Measurements from ENCODE around the gene TMEM150A.
"Not testable (repeated sequence)": the region's sequence is repeated elsewhere in the genome, so short reads cannot be mapped to it uniquely, and the experiment has no call there.

TMEM150A gene

DNA sequence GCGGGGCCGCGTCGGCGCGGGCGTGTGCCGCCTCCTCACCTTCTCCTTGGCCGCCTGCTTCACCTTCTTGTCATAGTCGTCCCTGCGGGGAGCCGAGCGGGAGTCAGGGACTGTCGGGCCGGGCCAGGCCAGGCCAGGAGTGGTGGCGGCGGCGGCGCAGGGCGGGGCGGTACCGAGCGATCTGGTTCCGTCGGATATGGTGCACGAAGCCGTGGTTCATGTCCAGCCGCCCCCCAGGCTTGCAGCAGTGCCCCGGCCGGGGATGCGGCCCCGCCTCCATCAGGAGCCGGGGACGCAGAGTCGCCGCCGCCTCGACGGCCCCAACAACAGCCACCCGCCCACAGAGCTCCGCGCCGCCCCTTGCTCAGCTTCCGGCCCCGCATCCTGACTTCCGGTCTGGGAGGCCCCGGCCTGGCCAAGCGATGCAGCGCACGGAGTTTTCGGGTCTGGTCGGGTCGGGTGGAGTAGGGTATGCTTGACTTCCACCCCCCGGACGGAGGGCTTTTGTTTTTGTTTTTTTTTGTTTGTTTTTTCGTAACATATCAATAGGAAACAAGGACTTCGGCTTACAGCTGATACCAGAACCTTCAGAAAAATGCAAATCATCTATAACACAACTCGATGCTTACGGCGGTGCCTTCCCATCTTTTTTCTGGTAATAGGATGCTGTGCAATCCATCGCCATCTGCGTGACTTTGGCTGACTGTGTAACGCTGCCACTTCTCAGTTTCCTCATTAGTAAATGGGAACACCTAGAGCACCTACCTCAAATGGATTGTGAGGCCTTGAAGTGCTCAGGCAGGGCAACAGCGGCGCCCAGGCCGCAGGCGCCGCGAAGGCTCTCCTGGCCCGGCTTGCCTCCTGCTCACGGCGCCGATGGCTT lies 9.4 kb upstream of the TMEM150A start, which contains the start of gene C2orf68:
TSS of gene C2orf68 (minus strand) at position 362 of the 883 bp plus-strand sequence. CDS start at position 280, 82 bp downstream.
- peak; percentile 88 to 89 for DNase-seq (ENCODE audit: low read depth in 2 of 2)

DNA sequence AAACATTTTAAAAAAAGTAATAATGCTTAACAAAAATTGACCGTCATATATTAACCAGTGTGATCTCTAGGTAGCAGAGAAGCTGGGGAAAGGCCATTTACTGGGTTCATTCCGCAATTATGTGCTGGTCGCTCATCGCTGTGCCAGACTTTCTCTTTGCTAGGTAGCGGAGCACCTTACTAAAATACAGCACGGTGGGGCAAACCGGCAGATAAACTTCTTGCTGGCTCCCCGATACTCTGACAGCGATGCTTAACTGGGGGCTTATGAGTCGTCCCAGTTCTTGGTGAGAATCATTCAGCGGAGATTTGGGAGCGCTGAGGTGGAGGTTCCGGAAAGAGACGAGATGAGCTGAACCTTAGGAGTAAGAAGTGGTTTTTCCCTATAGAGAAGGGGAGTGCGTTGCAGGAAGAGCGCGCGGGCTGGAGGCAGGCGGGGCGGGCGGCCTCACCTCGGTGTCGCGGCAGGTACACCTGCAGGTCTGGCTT lies 8.8 kb upstream of the TMEM150A start:
- DNase-seq (ENCODE audit: low read depth in 2 of 2) = no peak

DNA sequence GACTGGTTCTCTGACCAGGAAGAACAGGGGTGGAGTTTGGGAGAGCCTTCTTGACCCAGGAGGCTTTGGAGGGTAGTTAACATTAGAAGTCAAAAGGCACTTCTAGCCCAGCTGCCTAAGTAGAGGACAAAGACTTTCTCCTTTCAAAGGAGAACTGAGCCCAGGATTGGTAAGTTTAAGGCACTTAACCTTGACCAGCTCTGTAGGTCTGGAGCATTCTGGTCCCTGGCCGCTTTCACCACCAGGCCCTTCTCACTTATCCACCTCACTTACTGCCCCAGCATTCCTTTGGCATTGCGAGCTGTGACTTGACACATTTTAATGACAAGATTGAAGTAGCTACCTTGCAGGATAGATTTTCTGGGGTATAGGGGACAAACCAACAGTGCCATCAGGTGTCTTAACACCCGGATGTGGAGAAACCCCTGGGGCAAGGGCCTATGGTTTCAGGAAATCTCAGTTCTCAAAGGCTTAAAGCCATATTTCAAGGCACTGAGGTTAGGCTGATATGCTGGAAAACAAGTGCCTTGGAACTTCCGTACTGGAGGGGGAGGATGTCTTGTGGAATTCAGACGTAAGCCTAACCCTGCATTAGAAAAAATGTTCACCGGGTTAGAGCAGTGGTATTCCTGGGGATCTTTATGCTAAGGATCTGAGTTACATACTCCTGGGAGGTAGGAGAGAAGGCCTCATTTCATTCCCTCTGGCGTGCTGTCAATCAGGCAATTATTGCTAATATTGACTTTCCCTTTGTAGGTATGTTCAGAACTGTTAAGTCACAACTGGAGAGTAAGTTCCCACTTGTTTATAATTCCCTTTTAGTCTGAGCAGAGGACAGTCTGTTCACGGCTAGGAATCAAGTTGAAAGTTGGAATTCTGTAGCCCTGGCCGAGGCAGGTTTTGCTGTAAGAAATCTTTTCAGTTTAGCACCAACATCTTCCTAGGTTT lies 5.0 kb upstream of the TMEM150A start:
- no peak for DNase-seq (ENCODE audit: low read depth in 2 of 2)

DNA sequence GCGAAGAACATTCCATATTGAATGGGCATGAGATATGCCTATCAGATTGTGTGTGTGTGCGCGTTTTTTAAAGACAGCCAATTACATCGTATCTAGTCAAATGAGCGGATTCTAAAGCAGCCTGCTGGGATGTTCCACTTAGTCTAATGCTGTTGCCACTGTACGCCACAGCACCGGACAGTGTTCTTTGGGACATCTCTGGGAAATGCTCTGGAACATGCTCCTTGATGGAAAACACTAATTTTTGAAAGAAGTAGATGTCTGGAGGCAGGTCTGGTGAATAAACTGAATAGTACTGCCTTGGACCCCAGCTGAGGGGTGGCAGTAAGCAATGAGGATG lies 3.6 kb upstream of the TMEM150A start:
- DNase-seq (ENCODE audit: low read depth in 2 of 2) = no peak

DNA sequence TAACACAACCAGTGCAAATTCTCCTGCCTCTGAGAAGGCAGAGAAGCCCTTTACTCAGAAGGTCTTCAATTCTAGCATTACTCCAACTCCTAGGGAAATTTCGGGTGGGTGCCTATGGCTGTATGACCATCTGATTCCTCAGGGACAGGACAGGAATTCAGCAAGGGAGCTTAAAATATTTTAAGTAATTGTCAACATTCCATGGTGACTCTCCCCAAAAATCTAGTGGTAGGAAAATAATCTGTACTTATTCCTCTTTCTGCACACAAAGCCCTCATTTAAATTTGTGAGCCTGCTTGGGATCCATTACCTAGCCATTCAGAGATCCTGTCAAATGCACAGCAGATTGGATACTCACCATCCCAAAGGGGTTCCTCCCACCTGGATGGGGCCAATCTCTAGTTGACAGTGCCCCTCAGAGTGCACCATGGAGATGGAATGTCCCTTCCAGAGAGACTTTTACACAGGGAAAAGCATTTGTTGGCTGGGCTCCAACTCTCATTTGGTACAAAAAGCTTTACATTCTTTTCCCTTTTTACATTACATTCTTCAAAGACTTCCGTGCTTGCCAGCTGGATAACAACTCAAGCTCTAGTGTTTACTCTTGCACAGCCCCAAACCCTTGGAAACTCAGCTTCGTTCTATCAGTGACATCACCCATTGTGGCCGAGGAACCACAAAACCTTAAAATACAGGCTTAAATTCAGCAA lies 3.1 kb upstream of the TMEM150A start:
- no peak for DNase-seq (ENCODE audit: low read depth in 2 of 2)

DNA sequence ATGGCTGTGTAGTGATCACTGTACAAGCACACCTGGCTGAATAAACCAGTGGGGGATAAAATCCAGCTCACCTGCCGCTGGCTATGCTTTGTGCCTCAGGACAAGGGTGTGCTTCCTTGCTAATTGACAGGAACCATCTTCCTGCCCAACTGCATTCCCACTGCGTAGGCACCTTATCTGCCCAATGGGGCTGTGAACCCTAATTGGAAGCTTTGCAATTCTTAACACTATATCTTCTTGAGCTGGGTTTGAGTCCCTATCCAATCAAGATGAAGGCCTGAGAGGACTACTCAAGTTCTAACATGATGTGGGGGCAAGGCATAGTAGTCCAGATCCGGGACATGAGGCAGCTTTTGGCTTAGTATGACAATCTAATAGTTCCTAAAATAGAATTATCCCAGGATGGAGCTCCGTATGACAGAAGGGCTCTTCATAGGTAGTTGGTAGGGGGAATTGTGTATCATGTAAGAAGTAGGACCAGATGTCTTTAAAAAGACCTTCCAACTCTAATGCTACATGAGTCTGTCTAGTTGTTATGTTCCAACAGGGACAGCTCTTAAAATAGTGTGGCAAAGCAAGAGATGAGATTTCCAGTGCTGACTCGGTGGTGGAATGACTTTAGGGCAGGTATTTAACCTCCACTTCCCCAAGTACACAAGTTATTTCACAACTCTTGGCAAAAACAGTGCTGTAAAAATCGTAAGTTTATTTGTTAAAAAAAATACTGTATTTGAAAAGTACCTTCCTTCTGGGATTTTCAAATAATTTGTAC lies 2.3 kb upstream of the TMEM150A start:
- DNase-seq (ENCODE audit: low read depth in 2 of 2) = no peak

DNA sequence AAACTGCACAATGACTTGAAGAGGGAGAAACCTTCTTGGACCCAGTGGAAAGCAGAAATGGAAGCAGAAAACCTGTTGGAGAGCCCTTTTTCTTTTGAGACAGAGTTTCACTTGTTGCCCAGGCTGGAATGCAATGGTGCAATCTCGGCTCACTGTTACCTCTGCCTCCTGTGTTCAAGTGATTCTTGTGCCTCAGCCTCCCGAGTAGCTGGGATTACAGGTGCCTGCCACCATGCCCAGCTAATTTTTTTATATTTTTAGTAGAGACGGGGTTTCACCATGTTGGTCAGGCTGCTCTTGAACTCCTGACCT lies 1.6 kb upstream of the TMEM150A start:
- not testable (repeated sequence) for DNase-seq (ENCODE audit: low read depth in 2 of 2)

DNA sequence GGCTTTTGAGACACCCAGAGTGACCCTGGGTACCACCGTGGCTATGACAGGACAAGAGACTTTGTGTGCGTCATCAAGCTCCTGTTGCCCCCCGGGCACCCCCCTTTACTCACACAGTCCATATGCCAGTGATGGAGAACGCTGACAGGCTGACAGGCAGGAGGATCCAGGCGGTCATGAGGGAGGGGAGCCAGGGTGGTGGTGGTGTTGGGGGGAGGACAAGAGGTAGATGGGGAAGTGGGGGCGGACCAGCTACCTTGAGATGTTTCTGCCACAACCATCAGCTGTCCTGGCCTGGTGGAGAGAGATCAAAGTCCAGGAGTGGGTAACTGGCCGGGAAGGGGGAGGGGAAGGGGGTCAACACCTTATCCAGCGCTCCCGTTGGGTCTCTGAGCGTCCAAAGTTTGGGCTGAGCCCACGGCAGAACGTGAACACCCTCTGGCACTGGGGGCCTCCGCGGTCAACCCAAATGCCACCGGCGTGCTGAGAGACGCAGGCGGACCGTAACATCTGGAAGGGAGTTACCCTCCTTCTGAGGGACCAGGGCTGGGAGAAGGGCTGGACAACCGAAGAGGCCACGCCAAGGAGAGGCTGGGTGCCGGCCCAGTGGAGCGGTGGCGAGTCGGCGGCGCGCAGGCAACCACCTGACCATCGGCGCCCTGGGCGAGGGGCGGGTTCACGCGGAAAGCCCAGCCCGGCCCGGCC lies 575 bp downstream of the TMEM150A start:
- DNase-seq (ENCODE audit: low read depth in 2 of 2) = no peak

DNA sequence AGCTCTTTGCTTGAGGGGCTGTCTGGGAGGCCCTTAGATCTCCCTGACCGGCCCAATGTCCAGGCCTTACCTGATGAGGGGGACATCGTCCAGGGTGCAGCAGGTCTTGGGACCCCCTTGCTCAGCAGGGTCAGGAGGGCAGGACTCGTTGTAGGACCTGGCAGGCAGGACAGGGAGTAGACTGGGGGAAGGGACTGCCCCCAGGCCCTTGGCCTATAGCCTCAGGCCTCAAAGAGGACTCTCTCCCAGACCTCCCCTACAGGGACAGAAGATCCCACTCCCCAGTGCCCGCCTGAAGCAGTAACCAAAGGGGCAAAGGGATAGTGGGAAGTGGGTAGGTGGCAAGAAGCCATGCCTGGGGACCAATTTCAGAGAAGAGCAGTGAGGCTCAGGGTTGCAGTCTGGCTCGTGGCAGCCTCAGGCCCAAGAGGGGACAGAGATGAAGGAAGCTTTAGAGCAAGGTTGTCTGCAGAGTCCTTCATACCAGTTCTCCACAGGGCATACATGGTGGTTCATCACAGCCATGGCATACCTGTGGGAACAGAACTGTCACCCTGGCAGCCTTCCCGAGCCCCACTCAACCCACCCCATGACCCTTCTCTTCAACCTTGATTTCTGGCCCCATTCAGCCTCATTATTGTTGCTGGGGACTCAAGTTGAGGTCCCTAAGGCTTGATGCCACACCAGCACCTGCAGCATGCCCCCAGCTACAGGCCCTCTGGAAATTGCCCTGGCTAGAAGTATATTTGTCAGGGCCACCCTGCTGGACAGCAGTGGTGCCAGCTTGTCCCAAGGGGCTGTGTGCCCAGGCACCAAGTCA lies 1.3 kb downstream of the TMEM150A start:
- no peak for DNase-seq (ENCODE audit: low read depth in 2 of 2)

DNA sequence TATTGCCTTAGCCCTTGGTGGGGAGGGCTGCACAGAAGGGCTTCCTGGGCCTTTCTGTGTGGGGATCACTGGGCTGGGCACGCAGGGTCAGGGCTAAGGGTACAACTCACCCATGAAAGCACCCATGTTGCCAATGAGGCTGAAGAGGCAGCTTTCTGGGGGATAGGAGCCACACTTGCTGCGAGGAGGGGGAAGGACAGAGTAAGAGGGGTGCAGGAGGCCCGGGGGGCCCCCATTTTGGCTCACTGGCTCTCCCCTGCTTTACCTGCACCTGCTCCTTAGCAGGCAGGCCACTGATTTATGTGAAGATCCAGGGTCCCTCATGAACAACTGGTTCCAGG lies 2.3 kb downstream of the TMEM150A start:
- DNase-seq (ENCODE audit: low read depth in 2 of 2) = no peak

DNA sequence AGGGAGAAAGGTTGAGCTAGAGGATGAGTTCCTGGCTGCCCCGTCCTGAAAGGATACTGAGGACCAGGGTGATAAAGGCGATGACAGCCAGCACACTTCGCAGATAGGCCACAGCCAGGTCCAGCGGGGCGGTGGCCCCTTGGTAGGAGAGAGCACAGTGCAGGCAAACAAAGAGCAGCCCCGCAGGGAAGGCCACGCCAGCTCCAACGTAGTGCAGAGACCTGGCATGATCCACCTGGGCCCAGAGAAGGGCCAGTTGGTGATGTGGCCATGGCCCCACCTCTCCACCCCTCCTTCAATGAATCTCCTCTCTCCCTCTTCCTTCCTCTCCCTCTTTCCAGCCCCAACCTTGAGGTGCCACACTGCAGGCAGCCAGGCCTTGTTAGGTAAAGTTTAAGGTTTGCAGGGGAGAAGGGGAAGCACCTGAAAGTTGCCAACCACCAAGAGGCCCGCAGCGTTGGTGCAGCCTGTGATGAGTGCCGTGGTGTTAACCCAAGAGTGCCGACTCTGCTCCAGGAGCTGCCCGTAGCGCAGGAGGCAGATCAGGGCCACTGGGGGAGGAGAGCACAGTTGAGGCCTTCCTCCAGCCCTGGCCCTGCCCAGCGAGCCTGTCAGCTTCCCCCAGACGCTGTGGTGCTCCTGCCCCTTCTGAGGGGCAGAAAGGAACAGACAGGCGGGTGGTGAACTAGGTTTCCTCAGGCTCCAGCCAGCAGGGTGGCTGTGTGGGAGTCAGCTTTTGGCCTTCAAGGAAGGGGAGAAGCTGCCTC lies 2.8 kb downstream of the TMEM150A start:
- no peak for DNase-seq (ENCODE audit: low read depth in 2 of 2)

DNA sequence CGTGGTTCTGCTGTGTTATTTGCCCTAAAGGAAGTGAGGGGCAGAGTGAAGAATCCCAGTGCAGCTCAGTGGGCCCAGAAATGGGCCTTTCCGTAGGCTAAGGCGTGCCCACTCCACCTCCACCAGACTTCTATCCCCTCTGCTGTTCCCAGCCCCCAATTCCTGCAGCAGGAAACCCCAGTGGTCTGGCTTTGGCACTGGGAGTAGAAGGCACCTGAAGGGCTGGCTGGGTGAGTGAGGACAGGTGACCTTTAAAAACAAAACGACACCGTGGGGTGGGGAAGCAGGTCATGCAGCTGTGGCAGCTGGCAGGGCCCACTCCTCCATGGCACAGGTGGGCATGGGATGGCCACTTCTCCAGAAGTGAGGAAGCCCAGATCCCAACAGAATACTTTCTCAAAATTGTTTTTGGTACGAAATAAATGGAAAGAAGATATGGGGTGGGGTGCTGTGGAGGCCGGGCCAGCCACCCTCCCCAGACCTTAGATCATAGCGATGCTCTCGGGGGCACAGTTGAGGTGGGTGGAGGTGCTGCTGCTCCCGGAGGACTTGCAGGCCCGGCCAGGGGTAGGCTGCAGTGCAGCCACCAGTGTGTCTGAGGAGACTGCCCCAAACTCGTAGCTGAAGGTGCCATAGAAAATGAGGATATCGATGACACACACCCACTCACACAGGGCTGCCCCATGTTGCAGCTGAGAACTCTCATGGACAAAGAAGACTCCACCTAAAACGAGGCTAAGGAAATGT lies 3.7 kb downstream of the TMEM150A start:
- DNase-seq (ENCODE audit: low read depth in 2 of 2) = no peak

DNA sequence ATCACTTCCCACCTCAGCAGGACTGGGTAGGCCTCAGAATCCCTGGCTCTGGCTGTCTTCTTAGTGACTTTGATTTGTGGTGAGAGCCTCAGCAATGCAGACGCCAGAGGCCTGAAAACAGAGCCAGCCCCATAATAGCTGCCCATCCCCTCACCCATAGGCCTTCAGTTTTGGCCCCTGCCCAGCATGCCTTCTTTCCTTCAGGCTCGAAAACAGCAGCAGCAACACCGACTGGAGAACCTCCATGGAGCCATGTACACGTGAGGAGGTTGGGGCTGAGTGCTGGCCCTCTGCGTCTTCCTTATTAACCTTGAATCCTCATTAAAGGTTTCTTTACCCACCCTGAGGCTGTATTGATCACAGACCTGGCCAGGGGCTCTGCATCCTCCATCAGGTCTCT lies 5.3 kb downstream of the TMEM150A start:
- DNase-seq (ENCODE audit: low read depth in 2 of 2) = no peak

DNA sequence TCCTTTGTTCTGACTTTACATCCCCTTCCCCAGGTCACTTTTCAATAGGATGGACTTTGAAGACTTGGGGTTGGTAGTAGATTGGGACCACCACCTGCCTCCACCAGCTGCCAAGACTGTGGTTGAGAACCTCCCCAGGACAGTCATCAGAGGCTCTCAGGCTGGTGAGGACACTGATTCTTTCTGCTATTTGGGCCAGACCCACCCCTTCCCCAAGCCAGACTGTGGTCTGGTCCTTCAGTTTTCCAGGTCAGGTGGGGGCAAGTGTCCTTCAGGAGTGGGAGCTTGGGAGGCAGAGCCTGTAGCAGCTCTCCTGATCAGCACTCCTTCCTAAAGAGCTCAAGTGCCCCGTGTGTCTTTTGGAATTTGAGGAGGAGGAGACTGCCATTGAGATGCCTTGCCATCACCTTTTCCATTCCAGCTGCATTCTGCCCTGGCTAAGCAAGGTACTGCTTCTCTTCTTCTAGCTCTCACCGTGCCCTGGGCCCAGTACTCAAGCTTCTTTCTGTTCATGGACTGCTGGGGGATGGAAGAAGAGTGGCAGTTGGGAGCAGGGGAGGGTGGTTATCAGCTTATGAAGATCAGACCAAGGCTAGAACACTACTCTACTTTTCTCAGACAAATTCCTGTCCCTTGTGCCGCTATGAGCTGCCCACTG lies 5.9 kb downstream of the TMEM150A start:
- DNase-seq (ENCODE audit: low read depth in 2 of 2) = no peak

DNA sequence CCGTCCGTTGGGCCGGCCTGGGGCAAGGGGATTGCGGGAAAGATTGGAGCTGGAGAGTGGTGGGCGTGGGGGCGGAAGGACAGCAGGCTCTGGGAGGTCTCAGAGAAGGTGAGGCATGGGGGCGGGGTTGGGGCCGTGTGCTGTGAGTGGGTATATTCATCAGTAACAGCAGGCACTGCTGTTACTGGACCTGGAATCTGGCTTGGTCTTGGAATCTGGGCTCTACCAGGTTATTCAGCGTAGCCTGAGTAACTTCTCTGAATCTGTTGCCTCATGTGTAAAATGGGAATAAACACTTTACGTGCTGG lies 6.5 kb downstream of the TMEM150A start:
- no peak for DNase-seq (ENCODE audit: low read depth in 2 of 2)

DNA sequence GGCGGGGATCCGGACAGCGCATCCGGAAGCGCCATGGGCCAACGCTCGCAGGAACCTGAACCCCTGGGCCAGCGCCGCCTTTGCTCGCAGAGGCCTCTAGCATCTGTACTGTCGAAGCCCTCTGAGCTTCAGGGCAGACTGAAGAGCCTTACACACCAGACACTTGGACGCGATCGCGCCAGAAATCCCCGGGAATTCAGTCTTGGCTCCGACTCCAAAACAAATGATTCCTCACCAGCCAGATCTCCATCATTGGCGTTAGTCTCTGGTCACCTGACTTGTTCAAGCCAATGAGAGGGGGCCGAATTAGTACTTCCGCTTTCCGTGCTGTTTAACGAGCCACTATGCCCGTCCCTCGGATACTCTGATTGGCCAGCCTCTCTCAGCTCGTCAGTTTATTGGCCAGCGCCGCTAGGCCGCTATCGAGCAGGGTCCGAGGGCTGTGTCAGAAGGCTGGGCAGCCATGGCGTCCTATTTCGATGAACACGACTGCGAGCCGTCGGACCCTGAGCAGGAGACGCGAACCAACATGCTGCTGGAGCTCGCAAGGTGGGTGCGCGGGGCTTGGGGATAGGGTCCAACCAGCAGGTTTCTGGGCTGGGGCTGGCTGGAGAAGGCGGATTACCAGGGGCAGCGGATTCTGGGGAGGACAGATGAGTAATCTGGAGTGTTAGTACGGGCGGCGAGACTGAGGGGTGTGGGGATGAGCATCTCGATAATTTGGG lies 7.0 kb downstream of the TMEM150A start, which contains the start of gene RNF181:
TSS of gene RNF181 (plus strand) at position 445 of the 725 bp plus-strand sequence. CDS start at position 464, 19 bp downstream.
- DNase-seq (ENCODE audit: low read depth in 2 of 2) = peak; percentile 87

DNA sequence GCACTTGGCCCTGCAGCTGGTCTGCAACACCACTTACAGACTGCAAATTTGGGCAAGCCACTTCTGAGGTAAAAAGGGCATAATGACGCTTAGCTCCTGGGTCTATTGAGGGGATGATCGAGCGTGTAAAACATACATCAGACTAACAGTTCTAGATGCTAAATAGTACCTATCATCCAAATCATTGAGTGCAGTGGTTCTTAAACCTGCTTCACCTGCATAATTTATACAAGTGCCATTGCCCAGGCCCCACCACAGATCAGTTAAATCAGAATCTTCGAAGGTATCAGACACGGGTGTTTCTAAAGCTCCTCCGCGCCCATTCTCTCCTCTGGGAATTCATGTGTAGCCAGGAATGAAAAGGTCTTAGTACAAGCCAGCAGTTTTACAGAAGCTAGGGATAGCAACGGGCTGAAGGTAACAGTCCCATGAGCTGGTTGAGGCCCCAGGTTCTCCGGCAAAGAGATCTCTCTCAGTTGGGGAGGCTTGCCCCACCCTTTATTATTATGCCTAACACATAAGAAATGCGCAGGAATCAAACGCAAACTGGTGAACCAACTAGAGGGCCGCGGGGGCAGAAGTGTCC lies 7.7 kb downstream of the TMEM150A start:
- DNase-seq (ENCODE audit: low read depth in 2 of 2) = no peak
